Activated naive CD4-positive, alpha-beta T cell treated with anti-CD3 and anti-CD28 coated beads for 36 hours (primary cell): ENCODE results near the gene RBM17. TPM values are rescaled to one million over a fixed set of nuclear protein-coding genes. Genes with fewer than 3 reads are reported as not detected.

Experiments used
- CTCF ChIA-PET: fragments of 350-600 bp; sonication (Branson Sonifier 250); formaldehyde crosslinking; loops from one replicate; lab custom pipeline; 2021; ENCODE audit warnings: antibody characterized with exemption; lab: Charles Lee
- DNase-seq: peaks from one replicate; pipeline ENCODE4 v3.0.0-alpha.2; 2020
- H3K27ac Mint-ChIP-seq: one replicate; pipeline ENCODE4 v1.8.0; 2021; ENCODE audit warnings: mild to moderate bottlenecking, mixed read lengths
- H3K27me3 Mint-ChIP-seq: one replicate; pipeline ENCODE4 v1.8.0; 2021; ENCODE audit warnings: low read depth, mixed read lengths
- H3K36me3 Mint-ChIP-seq: one replicate; pipeline ENCODE4 v1.8.0; 2021; ENCODE audit warnings: low read depth, mixed read lengths
- H3K4me1 Mint-ChIP-seq: one replicate; pipeline ENCODE4 v1.8.0; 2021; ENCODE audit warnings: low read depth, mixed read lengths
- H3K4me3 Mint-ChIP-seq: one replicate; pipeline ENCODE4 v1.8.0; 2021; ENCODE audit warnings: mild to moderate bottlenecking, moderate library complexity, mixed read lengths
- H3K9me3 Mint-ChIP-seq: one replicate; pipeline ENCODE4 v1.8.0; 2021; ENCODE audit warnings: mixed read lengths
- intact Hi-C: fragments of 100-400 bp; cut with micrococcal nuclease; formaldehyde crosslinking; loops from one replicate; pipeline ENCODE4 v1.15.1; 2023
- total RNA-seq, 2 experiments: library from RNA; stranded (reverse); gene quantifications; one replicate each; pipeline ENCODE4 v1.2.3, GENCODE V29; 2021

Gene RBM17
- total RNA-seq, 2 experiments from 2014 or later: 157 to 162 TPM

- no peaks in the 10 kb centered on the region for H3K36me3 Mint-ChIP-seq
- DNase-seq: peak; percentile 46
Measured at GRCh38 chr10:6069081-6069931, 19.5 kb upstream of the RBM17 start.

GRCh38 chr10:6070660-6071059, 18.2 kb upstream of the RBM17 start:
- peak; percentile 86 for DNase-seq
- no peaks in the 10 kb centered on the region for H3K36me3 Mint-ChIP-seq
- no peaks in the 10 kb centered on the region for H3K27me3 Mint-ChIP-seq
- intact Hi-C loops: loop anchor here (1.0 kb wide), 3 partner anchors 8 to 25 kb away; partner anchors contain the start of gene IL2RA
- H3K9me3 Mint-ChIP-seq: no peaks in the 10 kb centered on the region
- peak overlapping the region; percentile 78 for H3K27ac Mint-ChIP-seq
- CTCF ChIA-PET: interaction anchor here (1.9 to 4.1 kb wide), 4 partner anchors 9 to 16 kb away, joined by 6 to 26 read pairs (median 16); no protein-coding TSS in a partner anchor
- H3K4me3 Mint-ChIP-seq: peak overlapping the region; percentile 40
- peaks cover 90% of the 10 kb centered on the region for H3K4me1 Mint-ChIP-seq

More at GRCh38 chr10:6069081-6069931, 19.5 kb upstream of the RBM17 start:
- Mint-ChIP-seq H3K4me3 (peak overlapping the region; percentile 60), H3K4me1 (peaks cover 90% of the 10 kb centered on the region), H3K27ac (peak overlapping the region; percentile 78), H3K9me3 (peaks cover 3% of the 10 kb centered on the region), H3K27me3 (no peaks in the 10 kb centered on the region)
- intact Hi-C loops: loop anchor here (2.0 kb wide), 1 partner anchor 13 kb away; no protein-coding TSS in a partner anchor
- CTCF ChIA-PET: interaction anchor here (1.0 to 3.4 kb wide), 6 partner anchors 11 to 18 kb away, joined by 4 to 27 read pairs (median 14); no protein-coding TSS in a partner anchor

DNA sequence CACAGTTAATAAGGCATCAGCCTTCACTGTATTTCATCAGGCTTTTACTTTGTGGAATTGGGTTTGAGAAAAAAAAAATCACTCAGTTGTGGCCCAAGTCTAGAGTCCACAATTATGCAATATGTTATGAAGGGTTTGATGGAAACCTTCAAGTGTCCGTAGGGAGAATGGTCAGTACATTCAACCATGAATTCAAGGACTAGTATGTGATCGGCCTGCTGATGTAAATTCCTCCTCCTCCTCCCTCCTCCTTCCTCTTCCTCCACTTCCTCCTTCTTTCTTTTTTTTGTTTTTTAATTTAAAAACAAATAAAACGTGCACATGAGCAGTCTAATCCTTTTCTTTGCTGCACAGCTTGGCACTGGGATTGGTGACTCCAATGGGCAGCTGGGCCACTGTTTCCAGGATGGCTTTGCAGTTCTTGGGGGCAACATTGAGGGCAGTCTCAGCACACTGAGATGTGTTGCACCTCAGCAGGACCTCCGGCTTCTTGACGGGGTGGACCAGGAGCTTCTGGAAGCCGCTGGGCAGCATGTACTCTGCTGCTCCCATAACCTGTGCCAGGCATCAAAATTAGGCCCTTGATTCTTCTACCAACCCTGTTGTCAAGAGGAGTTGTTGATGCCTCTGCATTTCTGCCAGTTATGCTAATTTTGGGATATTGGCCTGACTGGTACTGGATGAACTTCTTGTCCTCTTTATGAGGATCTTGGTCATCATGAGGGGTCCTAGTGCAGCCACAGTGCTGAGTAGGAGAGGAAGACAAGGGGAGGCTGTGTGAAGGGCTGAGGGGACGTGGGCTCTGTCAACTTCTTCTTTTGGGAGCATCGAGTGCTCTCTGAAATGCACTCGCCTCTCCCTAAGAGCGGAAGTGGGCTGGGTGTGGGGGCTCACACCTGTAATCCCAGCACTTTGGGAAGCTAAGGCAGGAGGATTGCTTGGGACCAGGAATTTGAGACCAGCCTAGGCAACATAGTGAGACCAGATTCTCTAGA, 17.4 kb upstream of the RBM17 start:
- no peaks in the 10 kb centered on the region for H3K36me3 Mint-ChIP-seq

DNA sequence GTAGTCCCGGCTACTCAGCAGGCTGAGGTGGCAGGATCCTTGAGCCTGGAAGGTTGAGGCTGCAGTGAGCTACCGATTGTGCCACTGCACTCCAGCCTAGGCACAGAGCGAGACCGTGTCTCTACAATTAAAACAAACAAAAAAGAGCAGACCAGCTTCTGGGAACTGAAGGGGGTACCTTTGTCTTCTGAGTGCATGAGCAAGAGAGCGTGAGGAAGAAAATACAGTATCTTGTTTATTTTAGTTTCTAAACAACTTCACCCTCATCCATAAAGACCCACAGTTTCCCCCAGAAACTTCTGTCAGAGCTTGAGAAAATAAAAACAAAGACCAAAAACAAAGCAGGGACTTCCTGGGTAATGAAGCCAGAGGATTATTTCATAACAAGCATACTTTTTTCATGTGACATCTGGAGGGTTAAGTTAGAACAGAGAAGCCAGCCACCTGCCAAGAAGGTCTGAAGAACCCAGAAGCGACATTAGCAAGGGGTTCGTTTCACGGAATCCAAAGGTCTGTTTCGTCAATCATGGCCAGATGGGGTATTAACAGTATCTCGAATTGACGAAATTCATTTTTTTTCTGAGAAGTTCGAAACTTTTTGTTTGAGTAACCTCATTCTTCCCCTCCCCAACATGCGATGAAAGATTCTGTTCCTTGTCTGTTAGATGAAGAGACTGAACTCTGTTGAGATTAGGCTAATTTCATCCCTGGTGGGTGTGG, 16.5 kb upstream of the RBM17 start:
- intact Hi-C loops: loop anchor here (1.0 kb wide), 1 partner anchor 11 kb away; no protein-coding TSS in a partner anchor
- Mint-ChIP-seq H3K4me3 (peak overlapping the region; percentile 43), H3K27ac (peak overlapping the region; percentile 78), H3K27me3 (no peaks in the 10 kb centered on the region), H3K4me1 (peaks cover 78% of the 10 kb centered on the region), H3K9me3 (no peaks in the 10 kb centered on the region), H3K36me3 (no peaks in the 10 kb centered on the region)
- DNase-seq: peak; percentile 62
- CTCF ChIA-PET: interaction anchor here (1.0 to 4.1 kb wide), 10 partner anchors 9 to 38 kb away, joined by 3 to 26 read pairs (median 4); no protein-coding TSS in a partner anchor

More for the DNA sequence above, 17.4 kb upstream of the RBM17 start:
- H3K27me3 Mint-ChIP-seq: no peaks in the 10 kb centered on the region
- no peak for DNase-seq
- CTCF ChIA-PET: interaction anchor here (0.6 to 4.1 kb wide), 9 partner anchors 9 to 330 kb away, joined by 3 to 26 read pairs (median 6); no protein-coding TSS in a partner anchor
- peak overlapping the region; percentile 14 for H3K4me3 Mint-ChIP-seq
- intact Hi-C loops: loop anchor here (1.0 kb wide), 1 partner anchor 12 kb away; no protein-coding TSS in a partner anchor
- peaks cover 81% of the 10 kb centered on the region for H3K4me1 Mint-ChIP-seq
- H3K9me3 Mint-ChIP-seq: no peaks in the 10 kb centered on the region
- peak overlapping the region; percentile 78 for H3K27ac Mint-ChIP-seq

DNA sequence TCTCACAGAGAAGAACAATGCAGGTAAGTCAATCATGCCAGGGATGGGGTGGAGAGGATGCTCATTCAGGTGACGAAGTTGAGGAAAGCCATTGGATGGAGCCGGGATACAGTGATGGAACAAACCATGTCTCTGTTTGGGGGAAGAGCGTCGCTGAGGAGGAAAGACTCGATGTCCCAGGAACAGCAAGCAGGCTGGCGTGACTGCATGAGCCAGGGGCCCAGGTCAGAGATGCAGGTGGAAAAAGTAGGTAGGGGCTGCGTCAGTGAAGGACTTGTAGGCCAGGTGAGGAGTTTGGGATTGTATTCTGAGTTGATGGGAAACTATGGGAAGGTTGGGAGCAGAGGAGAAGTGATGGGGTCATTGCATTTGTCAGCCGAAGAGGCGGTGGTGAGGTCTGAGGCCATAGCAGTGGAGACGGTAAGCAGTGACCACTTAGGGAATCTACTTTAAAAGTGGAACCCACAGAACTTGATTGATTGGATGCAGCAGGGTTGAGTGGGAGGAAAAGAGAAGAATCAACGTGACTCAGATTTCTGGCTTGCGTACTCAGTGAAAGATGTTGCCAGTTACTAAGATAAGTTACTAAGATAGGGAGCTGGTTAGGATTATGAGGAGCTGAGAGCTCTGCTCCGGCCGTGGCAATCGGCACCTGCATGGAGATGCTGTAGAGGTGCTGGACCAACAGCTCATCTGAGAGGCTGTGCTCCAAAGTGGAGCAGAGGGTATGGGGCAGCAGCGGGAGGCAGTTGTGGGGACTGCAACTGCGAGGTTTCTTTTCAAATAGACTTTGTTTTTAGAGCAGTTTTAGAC, 14.1 kb upstream of the RBM17 start:
- H3K9me3 Mint-ChIP-seq: no peaks in the 10 kb centered on the region
- peak overlapping the region; percentile 19 for H3K4me3 Mint-ChIP-seq
- intact Hi-C loops: no loop called here
- peak; percentile 54 for DNase-seq
- CTCF ChIA-PET: interaction anchor here (1.5 to 4.1 kb wide), 4 partner anchors 9 to 24 kb away, joined by 4 to 26 read pairs (median 13); no protein-coding TSS in a partner anchor
- no peaks in the 10 kb centered on the region for H3K36me3 Mint-ChIP-seq
- H3K27ac Mint-ChIP-seq: peak overlapping the region; percentile 59
- H3K27me3 Mint-ChIP-seq: no peaks in the 10 kb centered on the region
- H3K4me1 Mint-ChIP-seq: peaks cover 55% of the 10 kb centered on the region

- CTCF ChIA-PET: interaction anchor here (2.0 kb wide), 1 partner anchor 10 kb away, joined by 9 read pairs; no protein-coding TSS in a partner anchor
- Mint-ChIP-seq H3K4me3 (no peak overlapping the region), H3K4me1 (peaks cover 36% of the 10 kb centered on the region), H3K27me3 (no peaks in the 10 kb centered on the region), H3K27ac (no peak overlapping the region), H3K36me3 (no peaks in the 10 kb centered on the region), H3K9me3 (no peaks in the 10 kb centered on the region)
- intact Hi-C loops: no loop called here
- DNase-seq: no peak
Measured at GRCh38 chr10:6077071-6077675, 11.7 kb upstream of the RBM17 start.

DNA sequence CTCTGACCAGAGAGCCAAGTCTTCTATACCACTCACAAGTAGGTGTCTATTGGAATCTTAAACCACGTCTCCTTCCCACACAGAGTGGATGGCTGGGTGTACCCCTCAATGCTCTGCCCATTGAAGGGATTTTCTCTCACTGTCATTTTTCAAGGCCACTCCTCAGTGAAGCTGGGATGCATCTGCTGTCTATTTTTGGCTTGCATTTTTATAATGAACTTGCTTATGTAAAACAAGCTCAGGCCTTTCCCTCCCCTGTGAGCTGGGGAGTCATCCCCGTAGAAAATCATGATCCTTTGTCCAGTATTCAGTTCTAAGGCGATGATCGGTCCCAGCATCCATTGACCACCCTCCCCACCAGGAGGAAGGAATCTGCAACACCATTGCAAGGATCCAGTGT, 9.8 kb upstream of the RBM17 start:
- no peaks in the 10 kb centered on the region for H3K36me3 Mint-ChIP-seq
- no peaks in the 10 kb centered on the region for H3K27me3 Mint-ChIP-seq
- H3K4me1 Mint-ChIP-seq: peaks cover 37% of the 10 kb centered on the region
- H3K9me3 Mint-ChIP-seq: no peaks in the 10 kb centered on the region
- CTCF ChIA-PET: no interaction called here
- H3K27ac Mint-ChIP-seq: no peak overlapping the region
- no peak overlapping the region for H3K4me3 Mint-ChIP-seq
- intact Hi-C loops: no loop called here
- no peak for DNase-seq

GRCh38 chr10:6080417-6080973, 8.3 kb upstream of the RBM17 start:
- Mint-ChIP-seq H3K27me3 (no peaks in the 10 kb centered on the region), H3K36me3 (no peaks in the 10 kb centered on the region), H3K27ac (no peak overlapping the region), H3K4me3 (no peak overlapping the region), H3K4me1 (peaks cover 34% of the 10 kb centered on the region), H3K9me3 (no peaks in the 10 kb centered on the region)
- CTCF ChIA-PET: no interaction called here
- DNase-seq: no peak
- intact Hi-C loops: no loop called here

- DNase-seq: peak; percentile 57
- Mint-ChIP-seq H3K27ac (peak overlapping the region; percentile 90), H3K27me3 (no peaks in the 10 kb centered on the region), H3K9me3 (no peaks in the 10 kb centered on the region), H3K36me3 (no peaks in the 10 kb centered on the region), H3K4me1 (peaks cover 52% of the 10 kb centered on the region), H3K4me3 (peak overlapping the region; percentile 67)
- intact Hi-C loops: loop anchor here (1.0 to 2.0 kb wide), 7 partner anchors 10 to 106 kb away; partner anchors contain the start of gene IL2RA
- CTCF ChIA-PET: interaction anchor here (0.6 to 5.8 kb wide), 10 partner anchors 9 to 126 kb away, joined by 4 to 77 read pairs (median 11); partner anchors contain the start of gene IL2RA
Measured at GRCh38 chr10:6082496-6083395, 6.1 kb upstream of the RBM17 start.
